22Rv1 (cell line): ENCODE results near the gene C20orf173.
"Not testable (repeated sequence)": the region's sequence is repeated elsewhere in the genome, so short reads cannot be mapped to it uniquely, and the experiment has no call there.

Source experiments
- H3K27ac ChIP-seq: fragments of 450-650 bp; 2 replicates; pipeline ENCODE4 v1.5.1; 2017
- CTCF ChIP-seq: fragments of 450-650 bp; IDR thresholded peaks from 2 replicates; pipeline ENCODE4 v1.5.1; 2017; ENCODE audit warnings: mild to moderate bottlenecking
- ZFX ChIP-seq: fragments of 450-650 bp; IDR thresholded peaks from 2 replicates; pipeline ENCODE4 v1.6.1; 2017; ENCODE audit warnings: antibody characterized with exemption, borderline replicate concordance

Gene C20orf173

GRCh38 chr20:35527122-35527769 is 2.2 kb downstream of the C20orf173 start:
- no peak for TF ChIP-seq CTCF
- H3K27ac ChIP-seq: no peak overlapping the region

GRCh38 chr20:35525639-35526038 is 3.8 kb downstream of the C20orf173 start:
- no peak overlapping the region for H3K27ac ChIP-seq
- no peak for TF ChIP-seq CTCF

GRCh38 chr20:35523298-35523888 is 6.1 kb downstream of the C20orf173 start:
- TF ChIP-seq ZFX (no peak), CTCF (peak; percentile 70)
- H3K27ac ChIP-seq: no peak overlapping the region

- TF ChIP-seq ZFX: no peak
- no peak for TF ChIP-seq CTCF
- no peak overlapping the region for H3K27ac ChIP-seq
Measured at GRCh38 chr20:35518955-35519354, 10.5 kb downstream of the C20orf173 start.

- not testable (repeated sequence) for H3K27ac ChIP-seq
Measured at GRCh38 chr20:35517767-35518166, 11.7 kb downstream of the C20orf173 start.

- no peak overlapping the region for H3K27ac ChIP-seq
- TF ChIP-seq CTCF (no peak), ZFX (no peak)
Measured at GRCh38 chr20:35517125-35517524, 12.3 kb downstream of the C20orf173 start.

- no peak overlapping the region for H3K27ac ChIP-seq
- TF ChIP-seq ZFX (no peak), CTCF (no peak)
Measured at GRCh38 chr20:35515949-35516645, 13.4 kb downstream of the C20orf173 start.
